Anterior cingulate cortex (tissue), 58 donors: Measurements from ENCODE around the gene KCNJ18.
"Not testable (repeated sequence)": the region's sequence is repeated elsewhere in the genome, so short reads cannot be mapped to it uniquely, and the experiment has no call there.

ENCODE experiments used
- DNase-seq, 58 donors: peaks; one replicate each; lab custom pipeline; 2025; lab: John Stamatoyannopoulos, UW

KCNJ18 gene

GRCh38 chr17:21702029-21702428 lies 9.7 kb downstream of the KCNJ18 start:
- not testable (repeated sequence) for DNase-seq

DNA sequence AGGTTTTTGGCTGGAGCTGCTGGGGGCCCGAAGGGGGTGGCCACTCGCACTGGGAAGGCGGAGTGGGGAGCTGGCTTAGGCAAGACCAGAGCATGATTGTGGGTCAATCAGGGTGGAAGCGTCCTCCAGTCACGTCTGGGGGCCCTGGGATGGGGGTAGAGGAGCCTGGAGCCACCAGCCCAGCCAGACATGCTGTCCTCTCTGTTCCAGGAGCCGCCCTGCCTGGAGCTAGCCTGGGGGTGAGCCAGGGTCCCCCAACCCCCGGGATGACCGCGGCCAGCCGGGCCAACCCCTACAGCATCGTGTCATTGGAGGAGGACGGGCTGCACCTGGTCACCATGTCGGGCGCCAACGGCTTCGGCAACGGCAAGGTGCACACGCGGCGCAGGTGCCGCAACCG lies 10.2 kb downstream of the KCNJ18 start:
- not testable (repeated sequence) for DNase-seq

- not testable (repeated sequence) for DNase-seq
Measured at GRCh38 chr17:21702940-21703640, 10.8 kb downstream of the KCNJ18 start.

- not testable (repeated sequence) for DNase-seq
Measured at GRCh38 chr17:21703891-21704872, 11.9 kb downstream of the KCNJ18 start.

DNA sequence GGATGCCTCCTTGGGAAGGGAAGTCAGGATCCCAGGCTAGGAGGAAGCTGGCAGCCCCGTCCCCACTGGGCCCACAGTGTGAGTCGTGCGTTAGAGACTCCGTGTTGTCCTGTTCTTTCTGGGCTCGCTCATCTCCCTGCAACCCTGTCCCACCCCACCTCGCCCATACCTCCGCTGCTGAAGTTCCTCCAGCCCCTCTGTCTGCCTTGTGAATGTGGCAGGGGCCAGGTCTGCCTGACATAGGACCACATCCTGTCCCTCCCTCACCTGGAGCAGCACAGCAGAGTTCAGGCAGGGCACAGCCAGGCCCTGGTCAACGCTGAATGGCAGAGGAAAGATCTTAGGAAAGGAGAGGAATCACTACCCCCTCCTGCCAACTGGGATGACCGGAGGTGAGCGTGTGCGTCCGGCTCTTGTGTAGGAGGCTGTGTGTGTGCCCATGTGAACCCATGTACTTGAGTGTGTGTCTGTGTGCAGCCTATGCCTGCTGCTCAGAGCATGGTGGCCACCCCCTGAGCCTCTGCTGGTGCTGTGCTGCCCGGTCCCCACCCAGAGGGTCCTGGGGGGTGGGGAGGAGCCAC lies 12.8 kb downstream of the KCNJ18 start:
- no peak for DNase-seq

- not testable (repeated sequence) for DNase-seq
Measured at GRCh38 chr17:21705746-21706145, 13.4 kb downstream of the KCNJ18 start.

GRCh38 chr17:21706546-21706945 lies 14.2 kb downstream of the KCNJ18 start:
- not testable (repeated sequence) for DNase-seq

DNA sequence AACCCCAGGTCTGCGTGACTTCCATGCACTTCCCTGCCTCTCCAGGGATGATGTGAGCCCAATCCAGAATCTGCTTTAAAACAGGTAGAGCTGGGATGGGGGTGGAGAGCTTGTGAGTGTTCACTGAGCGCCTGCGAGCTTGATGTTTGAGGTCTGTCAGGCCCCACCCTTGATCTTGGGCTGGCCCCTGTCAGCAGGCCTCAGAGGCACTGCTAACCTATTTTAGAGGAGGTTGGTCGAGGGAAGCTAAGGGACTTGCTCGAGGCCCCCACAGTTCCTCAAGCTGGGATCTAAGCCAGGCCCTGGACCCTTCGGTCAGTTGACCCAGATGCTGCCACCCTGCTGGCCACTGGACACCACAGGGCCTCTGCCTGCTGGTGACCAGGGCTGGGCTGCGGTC lies 14.8 kb downstream of the KCNJ18 start:
- not testable (repeated sequence) for DNase-seq

DNA sequence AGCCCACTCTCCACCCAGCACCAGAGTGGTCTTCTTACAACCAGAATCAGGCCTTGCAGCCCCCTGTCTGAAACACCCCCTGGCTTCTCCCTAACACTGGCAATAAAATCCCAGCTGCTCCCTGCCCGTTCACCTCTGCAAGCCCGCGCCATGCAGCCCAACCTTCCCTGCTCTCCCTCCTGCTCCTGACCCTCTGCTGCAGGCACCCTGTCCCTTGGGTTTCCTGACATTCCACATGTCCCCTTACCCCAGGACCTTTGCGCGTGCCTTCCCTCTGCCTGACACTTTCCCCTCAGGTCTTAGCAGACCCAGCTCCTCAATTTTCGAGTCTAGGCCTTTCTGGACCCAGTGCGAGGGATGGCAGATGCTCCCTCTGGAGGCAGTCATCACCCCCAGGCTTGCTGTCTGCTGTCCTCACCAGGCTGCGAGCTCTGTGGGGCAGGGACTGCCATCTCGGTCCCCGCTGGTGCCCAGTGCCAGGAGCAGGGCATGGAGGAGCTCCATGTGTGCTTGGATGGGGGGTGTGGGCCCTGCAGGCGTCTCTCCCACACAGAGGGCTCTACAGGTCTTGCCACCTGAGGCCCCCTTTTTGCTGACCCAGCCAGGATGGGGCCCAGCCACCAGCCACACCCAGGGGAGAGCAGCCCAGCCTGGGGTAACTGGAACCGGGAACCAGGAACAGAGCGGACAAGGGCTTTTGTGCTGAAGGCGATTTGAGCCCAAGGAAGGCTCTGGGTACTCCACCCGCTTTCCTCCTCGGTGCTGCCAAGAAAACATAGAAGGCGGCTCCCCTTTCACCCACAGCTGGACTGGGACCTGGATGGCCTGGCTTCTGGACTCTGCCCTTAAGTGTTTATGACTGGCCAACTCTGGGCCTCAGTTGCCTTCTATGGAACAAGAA lies 15.6 kb downstream of the KCNJ18 start:
- DNase-seq = not testable (repeated sequence)

DNA sequence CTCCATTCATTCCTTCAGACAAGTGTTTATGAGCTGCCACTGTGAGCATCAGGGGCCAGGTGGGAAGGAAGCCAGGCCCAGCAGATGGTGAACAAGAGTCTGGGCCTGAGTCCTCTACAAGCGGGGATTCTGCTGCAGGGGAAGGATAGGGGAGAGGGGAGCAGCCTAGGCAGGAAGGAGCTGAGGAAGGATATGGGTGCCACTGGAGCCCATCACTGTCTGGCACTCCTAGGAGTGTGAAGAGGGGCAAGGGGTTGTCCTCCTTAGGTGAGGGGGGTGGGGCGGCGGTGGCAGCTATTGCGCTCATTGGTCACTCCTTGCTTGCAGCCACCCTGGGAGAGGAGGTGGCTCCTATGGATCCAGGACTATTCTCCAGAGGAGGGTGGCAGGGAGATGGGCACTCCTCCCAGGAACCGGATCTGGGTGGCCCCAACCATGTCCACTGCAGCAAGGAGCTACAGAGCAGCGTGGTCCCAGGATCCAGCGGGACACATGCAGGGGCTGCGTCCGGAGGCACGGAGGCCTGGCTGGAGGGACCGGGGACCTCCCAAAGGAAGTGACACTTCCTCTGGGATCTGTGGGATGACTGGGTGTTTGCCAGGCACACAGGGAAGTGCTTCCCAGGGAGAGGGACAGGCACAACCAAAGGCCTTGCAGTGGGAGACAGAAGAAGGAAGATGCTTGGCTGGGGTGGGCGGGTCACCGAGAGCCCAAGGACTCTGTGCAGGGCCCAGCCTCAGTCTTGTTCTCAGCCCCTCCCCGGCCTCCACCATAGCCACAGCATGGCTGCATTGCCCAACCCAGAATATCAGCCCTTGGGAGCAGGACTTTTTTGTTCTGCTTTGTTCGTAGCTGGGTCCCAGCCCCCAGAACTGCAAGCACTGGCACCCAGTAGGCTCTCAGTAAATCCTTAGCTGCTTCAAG lies 16.6 kb downstream of the KCNJ18 start:
- not testable (repeated sequence) for DNase-seq

- DNase-seq = not testable (repeated sequence)
Measured at GRCh38 chr17:21709994-21710393, 17.7 kb downstream of the KCNJ18 start.

DNA sequence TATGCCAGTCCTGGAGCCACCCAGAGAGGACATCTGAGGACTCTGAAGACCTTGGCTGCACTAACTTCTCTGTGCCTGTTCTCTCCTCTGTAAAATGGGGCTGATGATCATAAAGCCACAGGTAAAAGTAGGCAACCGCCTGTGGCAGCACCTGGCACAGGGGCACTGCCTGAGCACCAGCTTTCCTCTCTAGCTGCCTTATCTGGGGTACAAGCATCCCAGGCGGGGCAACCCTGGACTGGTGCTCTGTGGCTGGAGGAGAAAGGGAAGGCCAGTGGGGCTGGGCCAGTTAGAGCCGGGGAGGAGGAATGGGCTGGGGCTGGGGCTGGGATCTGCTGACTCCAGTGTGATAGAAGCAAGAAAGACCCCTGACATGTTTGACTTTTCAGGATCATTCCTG lies 18.2 kb downstream of the KCNJ18 start:
- not testable (repeated sequence) for DNase-seq

GRCh38 chr17:21711182-21711581 lies 18.9 kb downstream of the KCNJ18 start:
- no peak for DNase-seq

- DNase-seq = not testable (repeated sequence)
Measured at GRCh38 chr17:21713020-21713419, 20.7 kb downstream of the KCNJ18 start.

GRCh38 chr17:21713631-21714030 lies 21.3 kb downstream of the KCNJ18 start:
- not testable (repeated sequence) for DNase-seq

GRCh38 chr17:21714676-21715075 lies 22.4 kb downstream of the KCNJ18 start:
- DNase-seq = not testable (repeated sequence)

GRCh38 chr17:21715877-21716276 lies 23.6 kb downstream of the KCNJ18 start:
- not testable (repeated sequence) for DNase-seq

- not testable (repeated sequence) for DNase-seq
Measured at GRCh38 chr17:21718971-21719370, 26.6 kb downstream of the KCNJ18 start.
